Liver (tissue), 9 donors: Measurements from ENCODE around the gene TBC1D20. TPM values are rescaled to one million over a fixed set of nuclear protein-coding genes. Genes with fewer than 3 reads are reported as not detected.
"Not testable (repeated sequence)": the region's sequence is repeated elsewhere in the genome, so short reads cannot be mapped to it uniquely, and the experiment has no call there.

ENCODE experiments used
- DNase-seq: peaks from one replicate; pipeline ENCODE4 v3.0.0-alpha.2; 2017; ENCODE audit warnings: low spot score
- H3K27ac ChIP-seq, 2 donors: one replicate each; pipeline ENCODE4 v1.7.0; 2013; ENCODE audit warnings: inconsistent platforms in 2 of 2, low read length in 2 of 2, control low read depth in 1 of 2, low read depth in 1 of 2, mild to moderate bottlenecking in 1 of 2
- H3K27me3 ChIP-seq, 4 donors: one replicate each; pipeline versions ENCODE4 v1.6.1 to v1.7.0; 2013; ENCODE audit warnings: low read length in 3 of 4, inconsistent platforms in 1 of 4, mild to moderate bottlenecking in 1 of 4, moderate library complexity in 1 of 4; ENCODE audit not compliant: control insufficient read depth in 4 of 4, insufficient read depth in 4 of 4
- H3K36me3 ChIP-seq, 4 donors: one replicate each; pipeline versions ENCODE4 v1.6.1 to v1.7.0; 2013; ENCODE audit warnings: low read length in 3 of 4, mild to moderate bottlenecking in 3 of 4, low read depth in 1 of 4, moderate library complexity in 1 of 4; ENCODE audit not compliant: control insufficient read depth in 4 of 4, insufficient read depth in 3 of 4
- H3K4me1 ChIP-seq, 4 donors: one replicate each; pipeline versions ENCODE4 v1.6.1 to v1.7.0; 2013; ENCODE audit warnings: low read length in 3 of 4, mild to moderate bottlenecking in 3 of 4, moderate library complexity in 1 of 4; ENCODE audit not compliant: control insufficient read depth in 4 of 4, insufficient read depth in 4 of 4
- H3K4me3 ChIP-seq, 3 donors: one replicate each; pipeline versions ENCODE4 v1.6.1 to v1.7.0; 2013; ENCODE audit warnings: low read length in 3 of 3, control low read depth in 1 of 3, low read depth in 1 of 3, mild to moderate bottlenecking in 1 of 3
- H3K9ac ChIP-seq, 2 donors: one replicate each; pipeline ENCODE4 v1.7.0; 2013; ENCODE audit warnings: low read length in 2 of 2, mild to moderate bottlenecking in 2 of 2, moderate library complexity in 2 of 2, control low read depth in 1 of 2, low read depth in 1 of 2
- H3K9me3 ChIP-seq, 4 donors: one replicate each; pipeline versions ENCODE4 v1.6.1 to v1.7.0; 2013; ENCODE audit warnings: low read length in 3 of 4; ENCODE audit not compliant: control insufficient read depth in 4 of 4
- EGR1 ChIP-seq, 2 donors: IDR thresholded peaks; 2 replicates each; pipeline ENCODE4 v1.6.1; 2016 to 2018; ENCODE audit warnings: antibody characterized with exemption in 2 of 2, low read depth in 2 of 2
- FOXA1 ChIP-seq: IDR thresholded peaks from 2 replicates; pipeline ENCODE4 v1.6.1; 2016; ENCODE audit warnings: antibody characterized with exemption
- FOXA2 ChIP-seq: IDR thresholded peaks from 2 replicates; pipeline ENCODE4 v1.6.1; 2016; ENCODE audit warnings: antibody characterized with exemption
- GABPA ChIP-seq, 2 donors: IDR thresholded peaks in 1 of 2; conservative IDR thresholded peaks in 1 of 2; 2 replicates each; pipeline ENCODE4 v1.6.1; 2016; ENCODE audit warnings: antibody characterized with exemption in 2 of 2, mild to moderate bottlenecking in 1 of 2, moderate library complexity in 1 of 2
- HNF4A ChIP-seq, 2 donors: conservative IDR thresholded peaks; 2 replicates each; pipeline ENCODE4 v1.6.1; 2016; ENCODE audit warnings: antibody characterized with exemption in 2 of 2, mild to moderate bottlenecking in 2 of 2
- HNF4G ChIP-seq: IDR thresholded peaks from 2 replicates; pipeline ENCODE4 v1.6.1; 2016; ENCODE audit warnings: antibody characterized with exemption
- JUND ChIP-seq, 2 donors: IDR thresholded peaks; 2 replicates each; pipeline ENCODE4 v1.6.1; 2016; ENCODE audit warnings: antibody characterized with exemption in 2 of 2
- MAX ChIP-seq: IDR thresholded peaks from 2 replicates; pipeline ENCODE4 v1.6.1; 2016; ENCODE audit warnings: antibody characterized with exemption
- NR2F2 ChIP-seq: IDR thresholded peaks from 2 replicates; pipeline ENCODE4 v1.6.1; 2016; ENCODE audit warnings: antibody characterized with exemption
- RAD21 ChIP-seq, 2 donors: IDR thresholded peaks; 2 replicates each; pipeline ENCODE4 v1.6.1; 2016; ENCODE audit warnings: antibody characterized with exemption in 2 of 2, mild to moderate bottlenecking in 2 of 2
- RXRA ChIP-seq, 2 donors: IDR thresholded peaks; 2 replicates each; pipeline ENCODE4 v1.6.1; 2017 to 2018; ENCODE audit warnings: antibody characterized with exemption in 2 of 2, mild to moderate bottlenecking in 1 of 2
- SP1 ChIP-seq: IDR thresholded peaks from 2 replicates; pipeline ENCODE4 v1.6.1; 2018; ENCODE audit warnings: antibody characterized with exemption, mild to moderate bottlenecking
- TAF1 ChIP-seq: conservative IDR thresholded peaks from 2 replicates; pipeline ENCODE4 v1.6.1; 2016; ENCODE audit warnings: antibody characterized with exemption, mild to moderate bottlenecking
- YY1 ChIP-seq: IDR thresholded peaks from 2 replicates; pipeline ENCODE4 v1.6.1; 2016; ENCODE audit warnings: antibody characterized with exemption, mild to moderate bottlenecking
- WGBS: extraction: QIAGEN DNeasy Blood & Tissue Kit; methylation state at CpG from one replicate; pipeline ENCODE4 v1.1.7; 2013; 5-methylcytosine and 5-hydroxymethylcytosine counted together
- polyA plus RNA-seq, 2 donors: library from polyadenylated mRNA; stranded (reverse) in 1 of 2; unstranded in 1 of 2; fragments of 200-250 nt in 1 of 2; fragments of >200 nt in 1 of 2; fragmentation: Nextera tagmentation in 1 of 2; extraction: Ambion mirVana in 1 of 2; gene quantifications; one replicate each; pipeline versions ENCODE4 v1.2.1 to v1.2.3, GENCODE V29; 2013 to 2015
- total RNA-seq, 2 donors: library from RNA; depleted of rRNA; stranded (reverse); fragments of >200 nt; gene quantifications; one replicate each; pipeline ENCODE4 v1.2.3, GENCODE V29; 2014
- TF ChIP-seq, protein P1 (sequence below): IDR thresholded peaks from 2 replicates; pipeline ENCODE4 v1.6.1; 2016; ENCODE audit warnings: antibody characterized with exemption, mild to moderate bottlenecking
- TF ChIP-seq, protein P2 (sequence below): IDR thresholded peaks from 2 replicates; pipeline ENCODE4 v1.6.1; 2016; ENCODE audit warnings: antibody characterized with exemption
- TF ChIP-seq, protein P3 (sequence below): IDR thresholded peaks from 2 replicates; pipeline ENCODE4 v1.6.1; 2016; ENCODE audit warnings: antibody characterized with exemption
- TF ChIP-seq, protein P4 (sequence below): fragments of 150-350 bp; IDR thresholded peaks from 2 replicates; pipeline ENCODE4 v1.5.1; 2017; ENCODE audit warnings: improper control_type of control experiment, low read depth, low read length; ENCODE audit not compliant: missing input control
- donor health status: healthy.
- donor health status: healthy.
- donor health status: healthy.
- donor health status: healthy.
- donor health status: healthy.

TBC1D20 gene
- total and polyA plus RNA-seq, 4 donors: 8.7 to 18.9 (median 11.9) TPM

DNA sequence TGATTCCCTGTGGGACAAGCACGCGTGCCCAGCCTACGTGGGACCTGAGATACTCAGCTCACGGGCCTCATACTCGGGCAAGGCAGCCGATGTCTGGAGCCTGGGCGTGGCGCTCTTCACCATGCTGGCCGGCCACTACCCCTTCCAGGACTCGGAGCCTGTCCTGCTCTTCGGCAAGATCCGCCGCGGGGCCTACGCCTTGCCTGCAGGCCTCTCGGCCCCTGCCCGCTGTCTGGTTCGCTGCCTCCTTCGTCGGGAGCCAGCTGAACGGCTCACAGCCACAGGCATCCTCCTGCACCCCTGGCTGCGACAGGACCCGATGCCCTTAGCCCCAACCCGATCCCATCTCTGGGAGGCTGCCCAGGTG, 66.1 kb downstream of the TBC1D20 start:
- peak overlapping the region; percentile 13 to 72 for H3K9ac ChIP-seq
- WGBS: 96% methylated on average over 24 of the region's 24 CpGs
- H3K9me3 ChIP-seq: no peaks in the 10 kb centered on the region
- no peak for DNase-seq
- peaks cover 0 to 20% (median 15%) of the 10 kb centered on the region in 4 donors for H3K36me3 ChIP-seq
- TF ChIP-seq HNF4G (no peak), MAX (no peak), RAD21 (IDR thresholded peaks at IDR 0.05) (no peak), FOXA1 (no peak), EGR1 (IDR thresholded peaks at IDR 0.05; ENCODE audit: low read depth in 2 of 2) (no peak), NR2F2 (no peak), TAF1 (no peak)
- TF ChIP-seq, protein P1, sequence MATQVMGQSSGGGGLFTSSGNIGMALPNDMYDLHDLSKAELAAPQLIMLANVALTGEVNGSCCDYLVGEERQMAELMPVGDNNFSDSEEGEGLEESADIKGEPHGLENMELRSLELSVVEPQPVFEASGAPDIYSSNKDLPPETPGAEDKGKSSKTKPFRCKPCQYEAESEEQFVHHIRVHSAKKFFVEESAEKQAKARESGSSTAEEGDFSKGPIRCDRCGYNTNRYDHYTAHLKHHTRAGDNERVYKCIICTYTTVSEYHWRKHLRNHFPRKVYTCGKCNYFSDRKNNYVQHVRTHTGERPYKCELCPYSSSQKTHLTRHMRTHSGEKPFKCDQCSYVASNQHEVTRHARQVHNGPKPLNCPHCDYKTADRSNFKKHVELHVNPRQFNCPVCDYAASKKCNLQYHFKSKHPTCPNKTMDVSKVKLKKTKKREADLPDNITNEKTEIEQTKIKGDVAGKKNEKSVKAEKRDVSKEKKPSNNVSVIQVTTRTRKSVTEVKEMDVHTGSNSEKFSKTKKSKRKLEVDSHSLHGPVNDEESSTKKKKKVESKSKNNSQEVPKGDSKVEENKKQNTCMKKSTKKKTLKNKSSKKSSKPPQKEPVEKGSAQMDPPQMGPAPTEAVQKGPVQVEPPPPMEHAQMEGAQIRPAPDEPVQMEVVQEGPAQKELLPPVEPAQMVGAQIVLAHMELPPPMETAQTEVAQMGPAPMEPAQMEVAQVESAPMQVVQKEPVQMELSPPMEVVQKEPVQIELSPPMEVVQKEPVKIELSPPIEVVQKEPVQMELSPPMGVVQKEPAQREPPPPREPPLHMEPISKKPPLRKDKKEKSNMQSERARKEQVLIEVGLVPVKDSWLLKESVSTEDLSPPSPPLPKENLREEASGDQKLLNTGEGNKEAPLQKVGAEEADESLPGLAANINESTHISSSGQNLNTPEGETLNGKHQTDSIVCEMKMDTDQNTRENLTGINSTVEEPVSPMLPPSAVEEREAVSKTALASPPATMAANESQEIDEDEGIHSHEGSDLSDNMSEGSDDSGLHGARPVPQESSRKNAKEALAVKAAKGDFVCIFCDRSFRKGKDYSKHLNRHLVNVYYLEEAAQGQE: no peak
- TF ChIP-seq, protein P2, sequence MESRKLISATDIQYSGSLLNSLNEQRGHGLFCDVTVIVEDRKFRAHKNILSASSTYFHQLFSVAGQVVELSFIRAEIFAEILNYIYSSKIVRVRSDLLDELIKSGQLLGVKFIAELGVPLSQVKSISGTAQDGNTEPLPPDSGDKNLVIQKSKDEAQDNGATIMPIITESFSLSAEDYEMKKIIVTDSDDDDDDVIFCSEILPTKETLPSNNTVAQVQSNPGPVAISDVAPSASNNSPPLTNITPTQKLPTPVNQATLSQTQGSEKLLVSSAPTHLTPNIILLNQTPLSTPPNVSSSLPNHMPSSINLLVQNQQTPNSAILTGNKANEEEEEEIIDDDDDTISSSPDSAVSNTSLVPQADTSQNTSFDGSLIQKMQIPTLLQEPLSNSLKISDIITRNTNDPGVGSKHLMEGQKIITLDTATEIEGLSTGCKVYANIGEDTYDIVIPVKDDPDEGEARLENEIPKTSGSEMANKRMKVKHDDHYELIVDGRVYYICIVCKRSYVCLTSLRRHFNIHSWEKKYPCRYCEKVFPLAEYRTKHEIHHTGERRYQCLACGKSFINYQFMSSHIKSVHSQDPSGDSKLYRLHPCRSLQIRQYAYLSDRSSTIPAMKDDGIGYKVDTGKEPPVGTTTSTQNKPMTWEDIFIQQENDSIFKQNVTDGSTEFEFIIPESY: no peak
- H3K27me3 ChIP-seq: no peaks in the 10 kb centered on the region
- H3K4me1 ChIP-seq: peaks cover 11 to 30% (median 16%) of the 10 kb centered on the region in 4 donors
- no peak overlapping the region for H3K4me3 ChIP-seq
- peak overlapping the region; percentile 88 to 90 for H3K27ac ChIP-seq

GRCh38 chr20:393296-393695, 69.0 kb downstream of the TBC1D20 start:
- peak overlapping the region; percentile 32 to 52 for H3K27ac ChIP-seq
- H3K4me1 ChIP-seq: peaks cover 16 to 53% (median 32%) of the 10 kb centered on the region in 4 donors
- not testable (repeated sequence) for H3K4me3 ChIP-seq, H3K9me3 ChIP-seq, DNase-seq, H3K27me3 ChIP-seq
- H3K36me3 ChIP-seq: peaks cover 0 to 29% (median 22%) of the 10 kb centered on the region in 4 donors
- peak overlapping the region in 1 of 2 donors; percentile 19 for H3K9ac ChIP-seq
- WGBS: 97% methylated on average over 2 of the region's 2 CpGs

GRCh38 chr20:391041-391711, 71.2 kb downstream of the TBC1D20 start:
- no peaks in the 10 kb centered on the region for H3K27me3 ChIP-seq
- no peak for DNase-seq
- no peak overlapping the region for H3K4me3 ChIP-seq
- peak overlapping the region in 1 of 2 donors; percentile 21 for H3K9ac ChIP-seq
- H3K4me1 ChIP-seq: peaks cover 7 to 43% (median 26%) of the 10 kb centered on the region in 4 donors
- no peaks in the 10 kb centered on the region for H3K9me3 ChIP-seq
- peaks cover 4 to 30% (median 21%) of the 10 kb centered on the region in 4 donors for H3K36me3 ChIP-seq
- peak overlapping the region; percentile 67 to 79 for H3K27ac ChIP-seq
- 94% methylated on average over 29 of the region's 29 CpGs for WGBS
- TF ChIP-seq GABPA (IDR thresholded peaks at IDR 0.05 in 1 of 2, conservative IDR thresholded peaks at IDR 0.05 in 1 of 2) (no peak), HNF4A (conservative IDR thresholded peaks at IDR 0.05) (no peak), TAF1 (no peak), FOXA2 (no peak), SP1 (no peak), YY1 (no peak), RAD21 (IDR thresholded peaks at IDR 0.05) (no peak), FOXA1 (no peak), JUND (IDR thresholded peaks at IDR 0.05) (no peak), NR2F2 (no peak), EGR1 (IDR thresholded peaks at IDR 0.05; ENCODE audit: low read depth in 2 of 2) (no peak), RXRA (IDR thresholded peaks at IDR 0.05) (no peak)
- TF ChIP-seq, protein P2: no peak
- TF ChIP-seq, protein P3, sequence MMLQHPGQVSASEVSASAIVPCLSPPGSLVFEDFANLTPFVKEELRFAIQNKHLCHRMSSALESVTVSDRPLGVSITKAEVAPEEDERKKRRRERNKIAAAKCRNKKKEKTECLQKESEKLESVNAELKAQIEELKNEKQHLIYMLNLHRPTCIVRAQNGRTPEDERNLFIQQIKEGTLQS: no peak
- TF ChIP-seq, protein P4, sequence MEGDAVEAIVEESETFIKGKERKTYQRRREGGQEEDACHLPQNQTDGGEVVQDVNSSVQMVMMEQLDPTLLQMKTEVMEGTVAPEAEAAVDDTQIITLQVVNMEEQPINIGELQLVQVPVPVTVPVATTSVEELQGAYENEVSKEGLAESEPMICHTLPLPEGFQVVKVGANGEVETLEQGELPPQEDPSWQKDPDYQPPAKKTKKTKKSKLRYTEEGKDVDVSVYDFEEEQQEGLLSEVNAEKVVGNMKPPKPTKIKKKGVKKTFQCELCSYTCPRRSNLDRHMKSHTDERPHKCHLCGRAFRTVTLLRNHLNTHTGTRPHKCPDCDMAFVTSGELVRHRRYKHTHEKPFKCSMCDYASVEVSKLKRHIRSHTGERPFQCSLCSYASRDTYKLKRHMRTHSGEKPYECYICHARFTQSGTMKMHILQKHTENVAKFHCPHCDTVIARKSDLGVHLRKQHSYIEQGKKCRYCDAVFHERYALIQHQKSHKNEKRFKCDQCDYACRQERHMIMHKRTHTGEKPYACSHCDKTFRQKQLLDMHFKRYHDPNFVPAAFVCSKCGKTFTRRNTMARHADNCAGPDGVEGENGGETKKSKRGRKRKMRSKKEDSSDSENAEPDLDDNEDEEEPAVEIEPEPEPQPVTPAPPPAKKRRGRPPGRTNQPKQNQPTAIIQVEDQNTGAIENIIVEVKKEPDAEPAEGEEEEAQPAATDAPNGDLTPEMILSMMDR: no peak
